Ureter (tissue), 1 donor: ENCODE data around the gene LTO1. TPM values are rescaled to one million over a fixed set of nuclear protein-coding genes. Genes with fewer than 3 reads are reported as not detected.

Source experiments
- DNase-seq: peaks from one replicate; pipeline ENCODE4 v3.0.0-alpha.2; 2020; ENCODE audit warnings: low spot score
- total RNA-seq: library from RNA; stranded (reverse); gene quantifications from one replicate; pipeline ENCODE4 v1.2.4, GENCODE V29; 2023
- donor health status: DM: yes; HTN: yes; CAD: no.

Gene LTO1
- total RNA-seq, 1 donor from 2014 or later = 42.1 TPM

DNA sequence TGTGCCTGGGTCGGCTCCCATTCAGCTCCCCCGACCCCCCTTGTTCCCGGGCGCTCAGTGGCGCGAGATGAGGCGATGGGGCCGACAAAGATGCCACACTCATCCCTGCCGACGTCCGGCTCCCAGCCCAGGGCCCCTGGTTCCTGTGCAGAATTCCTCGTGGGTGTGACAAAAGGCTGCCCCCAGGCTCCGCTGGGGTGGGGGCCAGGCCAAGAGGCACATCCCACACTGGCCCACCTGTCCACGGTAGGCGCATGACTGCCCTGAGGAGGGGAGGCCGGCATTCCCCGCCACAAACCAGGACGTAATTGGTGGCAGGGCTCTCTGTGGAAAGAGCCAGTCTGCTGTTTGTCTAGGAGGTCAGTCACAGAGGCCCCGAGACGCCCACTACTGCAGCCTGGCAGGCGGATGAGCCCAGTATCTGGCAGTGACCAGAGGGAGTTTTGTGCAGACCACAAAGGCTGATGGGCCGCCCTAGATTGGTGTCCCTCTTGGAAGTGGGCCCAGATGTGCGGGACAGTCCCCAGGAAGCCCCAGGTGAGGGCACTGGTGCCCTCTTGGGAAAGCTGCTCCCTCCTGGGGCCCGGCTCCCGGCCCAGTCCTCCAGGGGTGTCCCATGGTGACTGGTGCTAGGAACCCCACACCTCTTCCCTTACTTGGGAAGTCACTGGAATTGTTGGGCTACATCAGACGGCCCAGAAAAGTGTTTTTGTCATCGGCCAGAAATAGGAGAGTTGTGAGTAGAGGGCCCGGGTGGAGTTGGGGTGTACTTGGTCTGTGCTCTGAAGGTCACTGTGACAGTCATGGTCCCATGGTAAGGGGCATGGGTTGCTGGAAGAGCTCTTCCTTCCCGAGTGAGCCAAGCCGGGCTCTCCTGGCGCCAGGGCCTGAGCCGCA is 28.4 kb downstream of the LTO1 start:
- DNase-seq = no peak

DNA sequence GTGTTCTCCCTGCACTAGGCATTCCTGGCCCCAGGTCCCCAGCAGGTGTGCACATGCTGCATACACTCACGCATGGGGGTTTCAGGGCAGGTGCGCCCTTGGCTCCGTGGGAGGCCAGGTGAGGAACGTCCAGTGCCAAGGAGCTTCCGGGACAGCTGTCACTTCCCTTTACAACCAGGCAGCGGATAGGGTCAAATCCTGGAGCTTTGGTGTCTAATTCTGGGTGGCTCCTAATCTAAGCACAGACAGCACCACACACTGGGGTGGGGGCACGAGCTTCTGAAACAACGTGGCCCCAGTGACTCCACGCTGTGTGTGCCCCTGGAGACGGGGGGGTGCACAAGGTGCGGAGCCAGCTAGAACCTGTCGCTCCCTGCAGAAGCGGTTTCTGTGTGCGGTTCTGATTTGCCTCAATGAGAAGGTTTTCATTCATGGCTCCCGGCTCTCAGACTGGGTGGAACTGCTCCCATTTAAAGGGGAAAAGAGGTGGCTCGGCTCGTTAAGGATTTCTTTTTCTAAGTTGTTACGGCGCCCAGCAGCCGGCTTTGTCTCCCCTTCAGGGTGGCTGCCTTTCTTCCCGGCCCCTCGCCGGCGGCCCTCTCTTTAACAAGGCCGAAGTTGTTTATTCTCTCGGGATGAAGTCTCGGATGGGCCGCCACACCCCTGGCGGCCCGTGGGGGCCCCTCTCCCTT is 29.2 kb downstream of the LTO1 start:
- DNase-seq = no peak

DNA sequence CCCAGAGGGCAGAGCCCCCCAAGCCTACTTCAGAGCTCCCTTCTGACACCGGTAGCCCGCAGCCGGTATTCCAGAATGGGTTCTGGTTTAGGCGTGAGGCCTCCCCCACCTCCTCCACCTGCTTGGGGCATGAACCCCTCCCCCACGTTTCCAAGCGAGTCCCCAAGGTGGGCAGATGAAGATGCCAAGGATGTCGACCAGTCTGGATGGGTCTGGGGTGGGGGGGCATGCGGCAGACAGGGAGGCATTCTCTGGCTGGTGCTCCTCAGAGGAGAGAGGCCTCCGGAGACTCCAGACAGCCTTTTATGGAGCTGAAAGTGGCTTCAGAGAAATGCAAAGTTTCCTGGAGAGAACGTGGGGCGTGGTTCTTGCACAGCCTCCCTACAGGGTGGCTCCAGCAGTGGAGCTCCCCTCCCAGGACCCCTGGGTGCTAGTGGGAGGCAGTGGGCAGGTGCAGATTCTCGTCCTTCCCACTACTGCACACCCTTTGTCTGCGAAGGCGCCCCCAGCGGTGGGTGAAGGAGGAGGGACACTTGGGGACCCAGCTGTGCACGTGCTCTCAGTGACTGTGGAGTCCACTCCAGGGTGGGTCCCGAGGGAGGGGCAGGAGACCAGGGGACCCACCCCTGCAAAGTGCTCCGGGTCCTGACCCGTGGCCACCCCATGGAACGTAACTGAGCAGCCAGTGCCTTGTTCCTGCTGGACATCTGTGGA is 30.0 kb downstream of the LTO1 start:
- no peak for DNase-seq

DNA sequence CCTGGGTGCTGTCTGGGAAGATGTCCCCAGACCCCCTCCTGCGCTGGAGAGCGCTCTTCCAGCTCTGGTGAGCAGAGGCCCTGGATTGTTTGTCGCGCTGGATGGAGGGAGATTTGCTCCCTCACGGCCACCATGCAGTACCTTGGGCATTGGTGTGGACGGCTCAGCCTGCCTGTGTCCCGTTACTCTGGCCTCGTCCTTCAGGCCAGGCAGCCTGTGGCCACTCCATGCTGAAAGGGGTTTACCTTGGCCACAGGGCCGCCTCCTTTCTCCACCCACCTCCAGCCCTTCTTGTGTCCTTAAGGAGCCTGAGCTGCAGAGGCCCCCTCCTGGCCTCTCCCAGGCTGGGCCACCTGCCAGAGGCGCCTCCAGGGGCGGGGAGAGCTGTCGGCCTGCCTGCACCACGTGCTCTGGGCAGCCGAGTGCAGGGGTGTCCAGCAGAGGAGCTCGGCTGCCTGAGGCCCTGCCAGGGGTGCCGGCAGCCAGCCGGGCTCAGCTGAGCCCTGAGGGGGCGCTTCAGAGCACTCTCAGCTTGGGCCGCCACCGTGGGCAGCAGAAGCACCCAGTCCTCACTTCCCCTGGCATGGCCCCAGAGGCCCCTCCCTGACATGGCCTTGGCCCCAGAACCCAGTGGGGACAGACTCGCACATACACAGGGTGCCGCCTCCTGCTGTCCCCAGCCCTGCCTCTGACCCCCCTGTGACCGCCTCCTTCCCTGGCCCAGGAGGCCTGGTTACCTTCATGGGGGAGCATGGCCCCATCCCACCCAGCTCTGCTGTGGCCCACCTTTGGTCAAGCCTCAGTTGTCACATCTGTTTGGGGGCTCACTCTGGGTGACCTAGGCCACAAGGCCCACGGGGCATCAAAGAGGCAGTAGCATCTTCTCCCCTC is 30.8 kb downstream of the LTO1 start:
- peak; percentile 83 for DNase-seq

DNA sequence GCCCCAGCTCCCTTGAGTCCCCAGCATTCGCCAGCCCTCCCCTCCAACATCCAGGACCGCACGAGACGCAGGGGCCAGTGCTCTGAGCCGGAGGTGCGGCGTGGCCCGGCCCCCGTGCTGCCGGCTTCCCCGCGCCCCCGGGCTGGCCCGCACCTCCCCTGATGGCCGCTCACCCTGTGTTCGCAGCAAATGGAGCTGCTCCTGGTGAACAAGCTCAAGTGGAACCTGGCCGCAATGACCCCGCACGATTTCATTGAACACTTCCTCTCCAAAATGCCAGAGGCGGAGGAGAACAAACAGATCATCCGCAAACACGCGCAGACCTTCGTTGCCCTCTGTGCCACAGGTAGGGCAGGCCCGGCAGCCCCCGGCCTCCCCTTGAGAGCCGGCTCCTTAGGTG is 31.5 kb downstream of the LTO1 start:
- DNase-seq = no peak

- DNase-seq = peak; percentile 78
Observed at GRCh38 chr11:69642913-69643632, 32.1 kb downstream of the LTO1 start.

GRCh38 chr11:69642549-69642912 is 32.6 kb downstream of the LTO1 start:
- no peak for DNase-seq

DNA sequence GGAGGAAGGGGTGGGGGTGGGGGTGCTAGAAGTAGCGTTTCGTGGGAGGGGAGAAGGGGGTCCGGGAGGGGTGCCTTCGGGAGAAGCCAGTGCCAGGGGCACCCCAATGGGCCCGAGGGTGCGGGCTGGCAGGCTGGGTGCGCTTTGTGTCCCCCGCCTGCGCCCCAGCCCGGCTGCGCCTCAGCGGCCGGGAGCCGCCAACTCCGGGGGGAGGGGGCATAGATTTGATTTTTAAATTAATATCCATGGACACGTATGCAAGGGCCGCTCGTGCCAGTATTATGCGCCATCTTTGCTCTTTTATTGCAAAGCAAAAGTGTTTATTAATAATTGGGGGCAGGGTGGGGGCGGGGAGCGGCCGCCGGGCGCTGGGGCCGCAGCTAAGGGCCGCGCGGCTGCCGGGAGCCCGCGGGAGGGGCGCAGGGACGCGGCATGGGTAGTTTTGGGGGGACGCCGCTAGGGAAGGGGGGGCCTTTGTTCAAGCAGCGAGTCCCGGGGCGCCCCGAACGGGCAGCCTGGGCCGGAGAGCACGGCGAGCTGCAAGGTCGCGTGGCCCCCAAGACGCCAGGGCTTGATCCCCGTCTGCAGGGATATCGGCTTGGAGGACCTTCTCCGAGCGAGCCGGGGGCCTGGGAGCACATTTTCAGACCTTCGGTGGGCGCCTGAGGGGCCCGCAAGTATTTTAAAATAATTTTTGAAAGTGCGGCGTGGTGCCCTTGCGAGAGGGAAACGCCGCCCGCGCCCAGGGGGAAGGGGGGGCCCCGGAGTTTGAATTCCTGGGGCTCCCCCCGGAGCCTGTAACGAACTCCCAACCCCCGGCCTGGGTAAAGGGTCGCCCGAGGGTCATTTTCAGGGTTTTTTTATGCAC is 33.2 kb downstream of the LTO1 start:
- DNase-seq = no peak

DNA sequence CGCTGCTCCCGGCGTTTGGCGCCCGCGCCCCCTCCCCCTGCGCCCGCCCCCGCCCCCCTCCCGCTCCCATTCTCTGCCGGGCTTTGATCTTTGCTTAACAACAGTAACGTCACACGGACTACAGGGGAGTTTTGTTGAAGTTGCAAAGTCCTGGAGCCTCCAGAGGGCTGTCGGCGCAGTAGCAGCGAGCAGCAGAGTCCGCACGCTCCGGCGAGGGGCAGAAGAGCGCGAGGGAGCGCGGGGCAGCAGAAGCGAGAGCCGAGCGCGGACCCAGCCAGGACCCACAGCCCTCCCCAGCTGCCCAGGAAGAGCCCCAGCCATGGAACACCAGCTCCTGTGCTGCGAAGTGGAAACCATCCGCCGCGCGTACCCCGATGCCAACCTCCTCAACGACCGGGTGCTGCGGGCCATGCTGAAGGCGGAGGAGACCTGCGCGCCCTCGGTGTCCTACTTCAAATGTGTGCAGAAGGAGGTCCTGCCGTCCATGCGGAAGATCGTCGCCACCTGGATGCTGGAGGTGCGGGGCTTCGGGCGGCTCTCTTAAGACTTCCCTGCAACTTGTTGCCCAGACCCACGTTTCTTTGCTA is 34.1 kb downstream of the LTO1 start, which contains the start of gene CCND1:
Gene CCND1 (plus strand): TSS at position 162 of the 587 bp plus-strand sequence. CDS start 158 bp downstream, at position 320.
- DNase-seq = peak; percentile 80

DNA sequence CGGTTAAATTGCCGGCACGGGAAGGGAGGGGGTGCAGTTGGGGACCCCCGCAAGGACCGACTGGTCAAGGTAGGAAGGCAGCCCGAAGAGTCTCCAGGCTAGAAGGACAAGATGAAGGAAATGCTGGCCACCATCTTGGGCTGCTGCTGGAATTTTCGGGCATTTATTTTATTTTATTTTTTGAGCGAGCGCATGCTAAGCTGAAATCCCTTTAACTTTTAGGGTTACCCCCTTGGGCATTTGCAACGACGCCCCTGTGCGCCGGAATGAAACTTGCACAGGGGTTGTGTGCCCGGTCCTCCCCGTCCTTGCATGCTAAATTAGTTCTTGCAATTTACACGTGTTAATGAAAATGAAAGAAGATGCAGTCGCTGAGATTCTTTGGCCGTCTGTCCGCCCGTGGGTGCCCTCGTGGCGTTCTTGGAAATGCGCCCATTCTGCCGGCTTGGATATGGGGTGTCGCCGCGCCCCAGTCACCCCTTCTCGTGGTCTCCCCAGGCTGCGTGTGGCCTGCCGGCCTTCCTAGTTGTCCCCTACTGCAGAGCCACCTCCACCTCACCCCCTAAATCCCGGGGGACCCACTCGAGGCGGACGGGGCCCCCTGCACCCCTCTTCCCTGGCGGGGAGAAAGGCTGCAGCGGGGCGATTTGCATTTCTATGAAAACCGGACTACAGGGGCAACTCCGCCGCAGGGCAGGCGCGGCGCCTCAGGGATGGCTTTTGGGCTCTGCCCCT is 34.7 kb downstream of the LTO1 start:
- DNase-seq = no peak

GRCh38 chr11:69639831-69640230 is 35.3 kb downstream of the LTO1 start:
- no peak for DNase-seq

- peak; percentile 95 for DNase-seq
Observed at GRCh38 chr11:69638941-69639681, 36.0 kb downstream of the LTO1 start.

DNA sequence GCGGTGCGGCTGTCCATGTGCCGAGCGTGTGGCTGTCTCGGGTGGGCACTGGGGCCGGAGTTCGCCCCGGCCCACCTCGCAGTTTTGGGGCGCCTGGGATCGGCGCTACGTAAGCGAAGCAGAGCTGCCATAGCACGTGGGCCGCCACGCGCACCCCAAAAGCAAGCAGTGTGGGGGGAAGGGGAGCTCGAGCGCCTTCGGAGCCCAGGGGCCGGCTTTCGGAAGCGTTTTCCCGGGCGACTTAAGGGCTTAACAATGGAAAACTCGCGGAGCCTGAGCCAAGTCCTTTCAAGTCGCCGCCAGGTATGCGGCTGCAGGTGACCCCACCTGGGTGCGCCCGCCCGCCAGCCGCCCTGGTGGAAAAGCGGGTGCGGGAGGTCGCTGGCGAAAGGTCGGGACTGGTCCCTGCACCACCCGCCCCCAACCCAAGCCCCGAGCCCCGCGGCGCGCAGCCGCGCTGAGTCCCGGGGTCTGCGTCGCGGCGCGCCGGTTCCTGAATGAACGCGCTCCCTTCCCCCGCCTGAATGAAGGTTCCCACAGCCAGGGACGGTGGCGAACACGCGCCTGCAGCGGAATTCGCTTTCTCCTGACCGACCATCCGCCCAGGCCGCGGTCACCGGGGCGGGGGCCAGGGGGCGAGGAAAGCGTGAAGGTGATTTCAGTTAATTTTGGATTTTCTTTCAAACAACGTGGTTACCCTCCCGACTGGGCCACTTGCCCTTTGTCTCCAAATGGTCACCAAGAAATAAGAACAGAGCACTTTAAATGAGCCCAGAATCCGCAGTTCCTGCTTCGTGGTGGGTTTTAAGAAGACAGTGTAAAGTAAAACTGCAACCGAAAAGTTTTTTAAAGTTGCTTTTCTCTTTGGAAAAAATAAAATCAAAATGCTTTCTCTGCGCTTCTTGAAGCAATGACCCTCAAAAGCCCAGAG is 36.9 kb downstream of the LTO1 start:
- no peak for DNase-seq

GRCh38 chr11:69637198-69637940 is 37.8 kb downstream of the LTO1 start:
- DNase-seq = no peak

DNA sequence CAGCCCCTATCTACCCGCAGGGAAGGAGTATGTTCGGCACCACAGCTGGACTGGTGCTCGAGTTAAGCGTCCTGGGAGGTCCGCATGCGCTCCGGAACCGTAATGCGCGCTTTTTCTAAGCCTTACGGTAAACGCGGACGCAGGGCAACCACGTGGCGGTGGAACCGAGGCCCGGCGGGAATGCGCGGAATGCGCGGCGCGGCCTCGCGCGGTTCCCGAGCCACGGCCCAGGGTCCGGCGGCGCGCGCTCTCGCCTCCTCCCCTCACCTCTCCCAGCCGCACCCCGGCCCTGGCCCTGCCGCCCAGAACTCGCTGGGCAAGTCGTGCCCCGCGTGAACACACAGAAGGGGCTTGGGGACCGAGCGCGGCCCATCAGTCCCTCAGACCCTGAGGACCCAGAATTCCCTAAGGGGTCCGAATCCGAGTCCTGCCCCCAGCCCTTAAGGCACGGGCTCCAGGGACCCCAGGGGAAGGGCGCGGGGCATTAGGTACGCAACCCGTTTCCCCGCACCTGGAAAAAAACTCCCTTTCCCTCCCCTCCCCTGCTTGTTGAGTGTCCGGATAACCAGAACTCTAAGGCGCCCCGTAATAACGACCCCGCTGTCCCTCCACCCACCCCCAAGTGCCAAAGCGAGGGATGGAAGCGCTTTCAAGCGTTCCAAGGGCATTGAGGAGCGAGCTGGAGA is 38.5 kb downstream of the LTO1 start:
- DNase-seq = no peak
